Measurements from ENCODE around the gene DMTF1.

DNA sequence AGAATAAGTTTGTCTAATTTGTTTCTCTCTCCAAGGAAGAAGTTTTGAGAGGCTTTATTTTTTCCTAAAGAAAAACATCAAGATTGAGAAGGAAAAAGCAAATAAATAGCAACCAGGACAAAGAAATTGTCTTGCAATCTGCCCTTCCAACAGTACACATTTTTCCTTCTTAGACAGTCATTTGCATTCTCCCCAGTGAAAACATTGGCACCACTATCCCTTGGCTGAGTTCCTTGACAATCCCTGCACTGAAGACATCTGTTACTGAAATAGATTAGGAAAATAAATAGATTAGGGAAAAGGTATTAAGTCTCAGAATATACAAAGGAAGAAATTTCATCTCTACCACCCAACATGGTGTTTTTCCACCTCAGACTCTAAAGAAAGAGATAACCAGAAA lies 79.5 kb downstream of the DMTF1 start:
- TF ChIP-seq, protein P1, sequence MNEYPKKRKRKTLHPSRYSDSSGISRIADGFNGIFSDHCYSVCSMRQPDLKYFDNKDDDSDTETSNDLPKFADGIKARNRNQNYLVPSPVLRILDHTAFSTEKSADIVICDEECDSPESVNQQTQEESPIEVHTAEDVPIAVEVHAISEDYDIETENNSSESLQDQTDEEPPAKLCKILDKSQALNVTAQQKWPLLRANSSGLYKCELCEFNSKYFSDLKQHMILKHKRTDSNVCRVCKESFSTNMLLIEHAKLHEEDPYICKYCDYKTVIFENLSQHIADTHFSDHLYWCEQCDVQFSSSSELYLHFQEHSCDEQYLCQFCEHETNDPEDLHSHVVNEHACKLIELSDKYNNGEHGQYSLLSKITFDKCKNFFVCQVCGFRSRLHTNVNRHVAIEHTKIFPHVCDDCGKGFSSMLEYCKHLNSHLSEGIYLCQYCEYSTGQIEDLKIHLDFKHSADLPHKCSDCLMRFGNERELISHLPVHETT (tag by site-specific recombination; IDR thresholded peaks at IDR 0.05): no peak
- TF ChIP-seq, protein P2, sequence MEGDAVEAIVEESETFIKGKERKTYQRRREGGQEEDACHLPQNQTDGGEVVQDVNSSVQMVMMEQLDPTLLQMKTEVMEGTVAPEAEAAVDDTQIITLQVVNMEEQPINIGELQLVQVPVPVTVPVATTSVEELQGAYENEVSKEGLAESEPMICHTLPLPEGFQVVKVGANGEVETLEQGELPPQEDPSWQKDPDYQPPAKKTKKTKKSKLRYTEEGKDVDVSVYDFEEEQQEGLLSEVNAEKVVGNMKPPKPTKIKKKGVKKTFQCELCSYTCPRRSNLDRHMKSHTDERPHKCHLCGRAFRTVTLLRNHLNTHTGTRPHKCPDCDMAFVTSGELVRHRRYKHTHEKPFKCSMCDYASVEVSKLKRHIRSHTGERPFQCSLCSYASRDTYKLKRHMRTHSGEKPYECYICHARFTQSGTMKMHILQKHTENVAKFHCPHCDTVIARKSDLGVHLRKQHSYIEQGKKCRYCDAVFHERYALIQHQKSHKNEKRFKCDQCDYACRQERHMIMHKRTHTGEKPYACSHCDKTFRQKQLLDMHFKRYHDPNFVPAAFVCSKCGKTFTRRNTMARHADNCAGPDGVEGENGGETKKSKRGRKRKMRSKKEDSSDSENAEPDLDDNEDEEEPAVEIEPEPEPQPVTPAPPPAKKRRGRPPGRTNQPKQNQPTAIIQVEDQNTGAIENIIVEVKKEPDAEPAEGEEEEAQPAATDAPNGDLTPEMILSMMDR (tag by site-specific recombination; IDR thresholded peaks at IDR 0.05): no peak

All from HEK293 (cell line).